Tongue (tissue), 1 donor: Measurements from ENCODE around the gene USP43. TPM values are rescaled to one million over a fixed set of nuclear protein-coding genes. Genes with fewer than 3 reads are reported as not detected.

Experiments used
- total RNA-seq: library from RNA; depleted of rRNA; stranded (reverse); fragments of >200 nt; gene quantifications from one replicate; pipeline ENCODE4 v1.2.3, GENCODE V29; 2014

USP43 gene
- total RNA-seq, 1 donor from 2014 or later = 1.0 TPM

Other genes with a start within 250 kb of the USP43 start
- gene STX8, start 69.7 kb upstream of the USP43 start, total RNA-seq = 75.2 TPM
- not detected for gene CFAP52, start 68.9 kb upstream of the USP43 start, total RNA-seq
- 115 TPM for gene DHRS7C, start 146.1 kb downstream of the USP43 start, total RNA-seq
- gene GSG1L2, start 176.6 kb downstream of the USP43 start, total RNA-seq = not detected
- gene GLP2R, start 180.4 kb downstream of the USP43 start, total RNA-seq = 0.92 TPM